Large intestine (tissue), 3 donors: ENCODE data around the gene CEP70. TPM values are rescaled to one million over a fixed set of nuclear protein-coding genes. Genes with fewer than 3 reads are reported as not detected.
A peak's percentile ranks its signal among the peaks of the same experiment; 100 is the strongest.
"Not testable (repeated sequence)": the region's sequence is repeated elsewhere in the genome, so short reads cannot be mapped to it uniquely, and the experiment has no call there.

Experiments used
- DNase-seq, 2 donors: peaks; one replicate each; pipeline versions ENCODE4 v3.0.0 to v3.0.0-alpha.2; 2013
- H3K27ac ChIP-seq: one replicate; pipeline ENCODE4 v1.5.1; 2013; ENCODE audit warnings: low read length
- H3K27me3 ChIP-seq: 2 replicates; pipeline ENCODE4 v1.6.1; 2013; ENCODE audit warnings: low read length; ENCODE audit not compliant: control insufficient read depth, insufficient read depth
- H3K36me3 ChIP-seq: 2 replicates; pipeline ENCODE4 v1.6.1; 2013; ENCODE audit warnings: low read length; ENCODE audit not compliant: control insufficient read depth, insufficient read depth
- H3K4me1 ChIP-seq: one replicate; pipeline ENCODE4 v1.6.1; 2013; ENCODE audit warnings: low read length; ENCODE audit not compliant: control insufficient read depth, insufficient read depth
- H3K4me3 ChIP-seq: one replicate; pipeline ENCODE4 v1.5.1; 2013; ENCODE audit warnings: low read length
- H3K9me3 ChIP-seq: one replicate; pipeline ENCODE4 v1.6.1; 2013; ENCODE audit warnings: mild to moderate bottlenecking, low read depth, low read length, moderate library complexity; ENCODE audit not compliant: control insufficient read depth
- WGBS: methylation state at CpG from one replicate; pipeline ENCODE4 v1.1.5; 2013; ENCODE audit warnings: low lambda C conversion rate; ENCODE audit not compliant: insufficient coverage; 5-methylcytosine and 5-hydroxymethylcytosine counted together
- polyA plus RNA-seq: library from polyadenylated mRNA; unstranded; fragments of 120-200 nt; gene quantifications from one replicate; pipeline ENCODE4 v1.2.1, GENCODE V29; 2013

Gene CEP70
- polyA plus RNA-seq, 1 donor = 17.8 TPM

DNA sequence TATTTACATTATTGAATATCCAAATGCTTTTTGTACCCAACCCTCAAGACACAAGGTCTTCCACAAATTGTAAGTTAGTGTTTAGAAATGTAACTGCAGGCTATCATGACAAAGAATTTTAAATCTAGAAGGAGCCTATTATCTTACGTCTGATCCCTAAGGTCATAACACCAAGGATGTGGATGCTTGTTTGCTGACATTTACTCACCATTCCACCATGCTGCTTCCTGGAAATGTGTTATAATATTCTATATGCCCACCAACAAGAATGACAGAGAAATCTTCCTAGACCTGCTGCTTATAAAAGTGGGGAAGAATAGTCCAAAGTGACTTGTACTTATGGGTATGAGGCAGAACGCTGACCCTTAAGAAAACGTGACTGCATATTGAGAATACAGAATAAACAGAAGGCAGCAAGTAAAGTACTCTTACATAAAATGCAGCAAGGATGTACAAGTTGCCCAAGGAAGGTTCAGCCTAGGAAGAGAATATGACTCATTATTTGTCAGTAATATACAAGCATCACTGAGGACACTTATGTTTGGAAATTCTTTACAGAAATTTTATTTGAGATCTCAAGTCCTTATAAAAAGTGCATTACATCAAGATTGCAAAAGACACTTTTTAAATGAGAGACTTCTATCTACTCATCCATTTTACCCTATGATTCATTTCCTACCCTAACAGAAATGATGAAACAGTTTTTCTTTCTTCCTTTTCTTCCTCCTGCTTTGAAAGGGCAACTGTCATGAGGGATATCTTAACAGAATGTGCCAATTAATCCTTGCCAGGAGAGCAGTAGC lies 100.1 kb downstream of the CEP70 start:
- 100% methylated on average over 1 of the region's 3 CpGs for WGBS

DNA sequence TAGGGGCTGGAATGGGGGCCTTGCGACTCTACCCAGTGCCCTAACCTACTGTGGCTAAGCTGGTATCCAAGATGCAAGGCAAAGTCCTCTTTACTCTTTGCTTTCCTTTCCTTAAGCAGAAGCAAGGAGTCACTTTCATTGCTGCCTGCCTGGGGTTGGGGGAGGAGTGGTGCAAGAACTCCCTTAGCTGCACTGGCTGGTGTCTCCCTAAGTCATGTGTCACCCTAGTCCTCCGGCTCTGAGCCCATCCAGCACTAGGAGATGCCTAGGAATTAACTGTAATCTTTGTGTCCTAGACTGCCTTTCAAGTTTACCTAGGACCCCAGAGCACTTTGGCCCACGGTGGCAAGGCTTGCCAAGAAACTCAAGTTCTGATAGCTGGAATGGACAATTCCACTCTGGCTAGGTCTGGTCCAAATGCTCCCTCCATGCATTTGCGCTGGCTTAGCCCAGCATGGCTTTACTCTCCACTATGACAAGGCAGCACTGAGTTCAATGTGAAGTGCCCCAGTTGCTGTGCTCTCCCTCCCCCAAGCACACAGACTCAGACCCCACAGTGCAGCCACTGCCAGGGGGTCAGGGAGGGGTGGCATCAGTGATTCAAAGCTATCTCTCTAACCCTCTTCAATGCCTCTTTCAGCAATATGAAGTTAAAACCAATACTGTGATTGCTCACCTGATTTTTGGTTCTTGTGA lies 100.9 kb downstream of the CEP70 start:
- no peak overlapping the region for H3K27ac ChIP-seq
- H3K9me3 ChIP-seq = peaks cover 7% of the 10 kb centered on the region
- H3K4me3 ChIP-seq = no peak overlapping the region
- peak in 1 of 2 donors; percentile 55 for DNase-seq
- H3K36me3 ChIP-seq = peaks cover 3% of the 10 kb centered on the region
- WGBS = no CpG with 5 or more reads among the region's 4 CpGs
- H3K27me3 ChIP-seq = no peaks in the 10 kb centered on the region
- peaks cover 10% of the 10 kb centered on the region for H3K4me1 ChIP-seq

More for the DNA sequence above, 100.1 kb downstream of the CEP70 start:
- Histone ChIP-seq H3K9me3 (no peaks in the 10 kb centered on the region), H3K27me3 (no peaks in the 10 kb centered on the region), H3K36me3 (peaks cover 3% of the 10 kb centered on the region), H3K27ac (no peak overlapping the region), H3K4me3 (no peak overlapping the region), H3K4me1 (peaks cover 10% of the 10 kb centered on the region)
- DNase-seq = no peak

- Histone ChIP-seq H3K27me3 (no peaks in the 10 kb centered on the region), H3K4me1 (peaks cover 7% of the 10 kb centered on the region), H3K4me3 (no peak overlapping the region), H3K9me3 (peaks cover 14% of the 10 kb centered on the region), H3K27ac (no peak overlapping the region), H3K36me3 (peaks cover 3% of the 10 kb centered on the region)
- no CpG with 5 or more reads among the region's 1 CpG for WGBS
- no peak for DNase-seq
Measured at GRCh38 chr3:138491971-138492370, 102.1 kb downstream of the CEP70 start.

DNA sequence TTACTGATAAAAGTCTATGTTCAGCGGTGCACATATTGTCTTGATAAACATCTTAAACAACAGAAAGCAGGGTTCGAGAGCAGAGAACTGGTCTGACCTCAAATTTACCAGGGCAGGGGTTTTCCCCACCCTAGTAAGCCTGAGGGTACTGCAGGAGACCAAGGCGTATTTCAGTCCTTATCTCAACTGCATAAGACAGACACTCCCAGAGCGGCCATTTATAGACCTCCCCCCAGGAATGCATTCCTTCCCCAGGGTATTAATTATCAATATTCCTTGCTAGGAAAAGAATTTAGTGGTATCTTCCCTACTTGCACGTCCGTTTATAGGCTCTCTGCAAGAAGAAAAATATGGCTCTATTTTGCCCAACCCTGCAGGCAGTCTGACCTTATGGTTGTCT lies 107.5 kb downstream of the CEP70 start:
- peaks cover 26% of the 10 kb centered on the region for H3K9me3 ChIP-seq
- not testable (repeated sequence) for H3K27ac ChIP-seq, H3K4me3 ChIP-seq, H3K36me3 ChIP-seq, DNase-seq, H3K4me1 ChIP-seq, H3K27me3 ChIP-seq
- 86% methylated on average over 2 of the region's 6 CpGs for WGBS

GRCh38 chr3:138484672-138485071 lies 109.4 kb downstream of the CEP70 start:
- H3K36me3 ChIP-seq, DNase-seq, H3K27me3 ChIP-seq, H3K4me3 ChIP-seq, H3K4me1 ChIP-seq, H3K27ac ChIP-seq: not testable (repeated sequence)
- no CpG with 5 or more reads among the region's 17 CpGs for WGBS
- peaks cover 26% of the 10 kb centered on the region for H3K9me3 ChIP-seq

- WGBS = no CpG with 5 or more reads among the region's 4 CpGs
- Histone ChIP-seq H3K4me3 (no peak overlapping the region), H3K27ac (no peak overlapping the region), H3K36me3 (no peaks in the 10 kb centered on the region), H3K9me3 (peaks cover 2% of the 10 kb centered on the region), H3K4me1 (no peaks in the 10 kb centered on the region), H3K27me3 (no peaks in the 10 kb centered on the region)
- peak in 1 of 2 donors; percentile 37 for DNase-seq
Measured at GRCh38 chr3:138479438-138479863, 114.6 kb downstream of the CEP70 start.

DNA sequence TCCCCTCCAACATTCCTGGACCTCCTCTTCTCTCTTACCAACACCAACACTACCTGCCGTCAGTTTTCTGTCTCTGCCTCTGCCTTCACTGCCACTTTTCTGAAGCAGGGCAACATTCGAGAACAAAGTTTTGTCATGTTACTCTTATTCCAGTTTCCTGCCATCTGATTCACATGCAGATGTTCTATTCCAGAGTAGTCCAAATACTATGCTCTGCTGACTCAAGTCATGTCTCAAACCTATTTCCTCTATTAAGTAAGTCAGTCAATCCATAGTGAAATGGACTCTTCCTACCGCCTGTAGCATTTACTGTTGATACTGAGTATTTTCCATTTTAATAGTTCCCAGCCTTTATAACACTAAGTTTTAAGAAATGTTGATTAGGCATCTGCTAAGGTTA lies 116.3 kb downstream of the CEP70 start:
- 100% methylated on average over 2 of the region's 3 CpGs for WGBS
- Histone ChIP-seq H3K27ac (no peak overlapping the region), H3K4me3 (no peak overlapping the region), H3K36me3 (no peaks in the 10 kb centered on the region), H3K9me3 (no peaks in the 10 kb centered on the region), H3K4me1 (no peaks in the 10 kb centered on the region), H3K27me3 (no peaks in the 10 kb centered on the region)
- DNase-seq = no peak

DNA sequence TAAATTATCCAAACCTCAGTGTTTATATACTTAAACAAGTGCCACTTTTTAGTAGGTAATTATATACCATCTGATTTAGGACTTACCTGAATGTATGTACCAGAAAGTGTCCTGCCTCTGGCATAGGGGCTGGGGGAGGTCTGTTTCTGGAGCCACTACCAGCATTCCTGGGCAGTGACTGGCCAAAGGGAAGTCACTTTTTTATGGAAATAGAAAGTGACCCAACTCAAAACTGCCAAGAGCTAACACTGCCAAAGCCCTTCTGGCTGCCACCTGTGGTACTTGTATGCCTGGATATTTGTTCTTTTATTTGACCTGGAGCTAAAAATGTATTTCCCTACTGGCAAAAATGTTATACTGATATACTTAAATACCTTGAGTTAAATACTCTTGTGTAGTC lies 116.9 kb downstream of the CEP70 start:
- H3K4me1 ChIP-seq = no peaks in the 10 kb centered on the region
- H3K27ac ChIP-seq = no peak overlapping the region
- no peak overlapping the region for H3K4me3 ChIP-seq
- no peaks in the 10 kb centered on the region for H3K9me3 ChIP-seq
- H3K36me3 ChIP-seq = no peaks in the 10 kb centered on the region
- no peaks in the 10 kb centered on the region for H3K27me3 ChIP-seq
- no peak for DNase-seq

DNA sequence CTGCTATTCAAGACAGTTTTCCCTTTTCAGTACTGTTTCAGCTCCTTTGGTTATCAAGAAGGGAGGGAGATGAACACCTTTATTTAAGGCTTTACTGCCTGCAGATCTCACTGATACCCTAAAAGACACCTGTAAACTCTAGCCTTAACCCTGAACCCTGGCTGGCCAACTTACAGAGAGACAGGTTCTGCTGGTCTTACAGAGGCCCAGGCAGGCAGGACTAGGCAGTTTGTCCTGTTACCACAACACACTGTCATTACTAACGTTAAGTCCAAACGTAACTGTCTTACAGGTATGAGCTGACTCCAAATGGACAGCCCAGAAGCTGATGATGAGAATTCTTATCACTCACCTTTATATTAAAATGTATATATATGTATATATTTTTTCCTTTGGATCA lies 117.5 kb downstream of the CEP70 start:
- WGBS = 80% methylated on average over 1 of the region's 2 CpGs
- no peak overlapping the region for H3K4me3 ChIP-seq
- H3K27ac ChIP-seq = no peak overlapping the region
- H3K27me3 ChIP-seq = no peaks in the 10 kb centered on the region
- H3K4me1 ChIP-seq = no peaks in the 10 kb centered on the region
- DNase-seq = no peak
- H3K9me3 ChIP-seq = no peaks in the 10 kb centered on the region
- H3K36me3 ChIP-seq = no peaks in the 10 kb centered on the region

DNA sequence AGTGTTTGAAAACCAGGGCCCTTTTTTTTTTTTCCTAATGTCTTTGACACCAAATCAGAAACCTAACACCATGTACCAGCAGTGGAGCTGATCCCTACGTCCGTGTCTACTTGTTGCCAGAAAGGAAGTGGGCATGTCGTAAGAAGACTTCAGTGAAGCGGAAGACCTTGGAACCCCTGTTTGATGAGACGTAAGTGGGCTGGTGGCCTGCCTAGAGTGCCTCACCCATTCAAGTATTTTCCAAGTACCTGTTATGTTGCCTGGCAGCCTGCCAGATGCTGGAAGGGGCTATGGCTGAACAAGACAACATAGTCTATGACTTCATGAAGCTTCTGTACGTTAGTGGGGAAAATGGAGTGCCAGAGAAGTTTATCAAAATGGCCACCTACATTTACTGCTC lies 119.9 kb downstream of the CEP70 start:
- no peaks in the 10 kb centered on the region for H3K27me3 ChIP-seq
- no peaks in the 10 kb centered on the region for H3K9me3 ChIP-seq
- H3K4me3 ChIP-seq = no peak overlapping the region
- no peaks in the 10 kb centered on the region for H3K36me3 ChIP-seq
- DNase-seq = no peak
- H3K4me1 ChIP-seq = no peaks in the 10 kb centered on the region
- 100% methylated on average over 1 of the region's 6 CpGs for WGBS
- no peak overlapping the region for H3K27ac ChIP-seq
